Ureter (tissue), 1 donor: ENCODE measurements around the gene ZMYM2. TPM values are rescaled to one million over a fixed set of nuclear protein-coding genes. Genes with fewer than 3 reads are reported as not detected.

ENCODE experiments used
- DNase-seq: peaks from one replicate; pipeline ENCODE4 v3.0.0-alpha.2; 2020; ENCODE audit warnings: low spot score
- total RNA-seq: library from RNA; stranded (reverse); gene quantifications from one replicate; pipeline ENCODE4 v1.2.4, GENCODE V29; 2023
- donor health status: DM: yes; HTN: yes; CAD: no.

The ZMYM2 gene
- total RNA-seq, 1 donor from 2014 or later, result 158 TPM

- no peak for DNase-seq
Observed at GRCh38 chr13:20132052-20132634, 173.6 kb downstream of the ZMYM2 start.

- peak; percentile 18 for DNase-seq
Observed at GRCh38 chr13:20134732-20135131, 176.2 kb downstream of the ZMYM2 start.

GRCh38 chr13:20136781-20137703 lies 178.5 kb downstream of the ZMYM2 start:
- DNase-seq, result no peak

GRCh38 chr13:20137875-20138274 lies 179.3 kb downstream of the ZMYM2 start:
- no peak for DNase-seq

- DNase-seq, result no peak
Observed at GRCh38 chr13:20140487-20140886, 182.0 kb downstream of the ZMYM2 start.

Other genes with a start within 250 kb of the ZMYM2 start
- gene PSPC1, start 175.8 kb upstream of the ZMYM2 start, total RNA-seq, result 89.8 TPM
- 20.8 TPM for gene ZMYM5, start 95.1 kb upstream of the ZMYM2 start, total RNA-seq
- gene GJA3, start 202.3 kb downstream of the ZMYM2 start, total RNA-seq, result 0.13 TPM
- gene GJB2, start 234.2 kb downstream of the ZMYM2 start, total RNA-seq, result 4.9 TPM